ENCODE data around the gene CPLANE2.
"Not testable (repeated sequence)": the region's sequence is repeated elsewhere in the genome, so short reads cannot be mapped to it uniquely, and the experiment has no call there.

CPLANE2 gene

GRCh38 chr1:16236511-16237342 lies at the start of gene CPLANE2:
Gene CPLANE2, minus strand, starts transcription at chr1:16237183. Its CDS starts 441 bp downstream, at chr1:16236742.
- DNase-seq, result peak; percentile 97

- DNase-seq, result no peak
Observed at GRCh38 chr1:16286122-16286521, 49.1 kb upstream of the CPLANE2 start.

- DNase-seq, result no peak
Observed at GRCh38 chr1:16281765-16282164, 44.8 kb upstream of the CPLANE2 start.

GRCh38 chr1:16279186-16279585 lies 42.2 kb upstream of the CPLANE2 start:
- no peak for DNase-seq

GRCh38 chr1:16276302-16277030 lies 39.5 kb upstream of the CPLANE2 start:
- no peak for DNase-seq

- DNase-seq, result no peak
Observed at GRCh38 chr1:16275591-16275990, 38.6 kb upstream of the CPLANE2 start.

- no peak for DNase-seq
Observed at GRCh38 chr1:16267690-16268180, 30.8 kb upstream of the CPLANE2 start.

GRCh38 chr1:16266411-16267118 lies 29.6 kb upstream of the CPLANE2 start:
- DNase-seq, result no peak

- no peak for DNase-seq
Observed at GRCh38 chr1:16262067-16262466, 25.1 kb upstream of the CPLANE2 start.

GRCh38 chr1:16260814-16261213 lies 23.8 kb upstream of the CPLANE2 start:
- DNase-seq, result no peak

GRCh38 chr1:16258591-16259135 lies 21.7 kb upstream of the CPLANE2 start:
- DNase-seq, result no peak

GRCh38 chr1:16257968-16258367 lies 21.0 kb upstream of the CPLANE2 start:
- DNase-seq, result no peak

GRCh38 chr1:16257556-16257955 lies 20.6 kb upstream of the CPLANE2 start:
- not testable (repeated sequence) for DNase-seq

GRCh38 chr1:16256478-16256877 lies 19.5 kb upstream of the CPLANE2 start:
- no peak for DNase-seq

- no peak for DNase-seq
Observed at GRCh38 chr1:16254263-16254928, 17.4 kb upstream of the CPLANE2 start.

- no peak for DNase-seq
Observed at GRCh38 chr1:16253332-16253922, 16.4 kb upstream of the CPLANE2 start.

- no peak for DNase-seq
Observed at GRCh38 chr1:16252912-16253311, 15.9 kb upstream of the CPLANE2 start.

GRCh38 chr1:16251381-16251780 lies 14.4 kb upstream of the CPLANE2 start:
- DNase-seq, result no peak

GRCh38 chr1:16250524-16251251 lies 13.7 kb upstream of the CPLANE2 start:
- DNase-seq, result no peak

- DNase-seq, result no peak
Observed at GRCh38 chr1:16249596-16250241, 12.7 kb upstream of the CPLANE2 start.
